Measurements from ENCODE around the gene GMPS. TPM values are rescaled to one million over a fixed set of nuclear protein-coding genes. Genes with fewer than 3 reads are reported as not detected.

GMPS gene
- total and polyA plus RNA-seq, 2 of the 4 experiments (the other 2 are of a cell fraction), result 33.9 to 52.5 TPM

- Histone ChIP-seq H4K8ac (ENCODE audit: low read depth in 2 of 2, low read length in 2 of 2) (no peak overlapping the region), H3K56ac (ENCODE audit: extremely low read depth, insufficient read depth, low read length) (no peak overlapping the region), H4K91ac (ENCODE audit: insufficient read depth, low read depth, low read length) (no peak overlapping the region), H2BK5ac (ENCODE audit: low read depth, low read length, poor library complexity, severe bottlenecking) (no peak overlapping the region), H3K23ac (ENCODE audit: low read depth, low read length) (no peak overlapping the region), H3K4me3 (ENCODE audit: insufficient read depth, low read depth, low read length) (no peak overlapping the region), H2AK5ac (ENCODE audit: low read depth, low read length) (no peak overlapping the region), H2BK20ac (ENCODE audit: low read depth, low read length) (no peak overlapping the region), H3K9me3 (ENCODE audit: control insufficient read depth, insufficient read depth, low read length) (no peaks in the 10 kb centered on the region), H3K4ac (ENCODE audit: low read depth, low read length) (no peak overlapping the region), H4K5ac (ENCODE audit: low read depth, low read length) (no peak overlapping the region), H2BK120ac (ENCODE audit: low read depth, low read length) (no peak overlapping the region), H3K27ac (ENCODE audit: insufficient read depth, low read length) (no peak overlapping the region), H3K79me1 (ENCODE audit: low read depth in 1 of 2, low read length in 2 of 2) (peaks cover 0 to 5% of the 10 kb centered on the region in 2 experiments; a peak in 1 of 4 replicates), H3K18ac (ENCODE audit: low read depth, low read length) (no peak overlapping the region), H3K27me3 (ENCODE audit: control insufficient read depth, insufficient read depth, low read length) (no peaks in the 10 kb centered on the region), H3K4me2 (ENCODE audit: low read depth, low read length) (no peak overlapping the region), H3K9me1 (ENCODE audit: insufficient read depth, low read length) (peaks cover 12% of the 10 kb centered on the region), H2AK9ac (replicated peaks; ENCODE audit: low read depth, low read length, poor library complexity) (no peak overlapping the region), H3K4me1 (ENCODE audit: control insufficient read depth, insufficient read depth, low read length) (peaks cover 3% of the 10 kb centered on the region; the same call in 1 of the 2 replicates), H2BK15ac (ENCODE audit: low read depth, low read length) (no peak overlapping the region), H3K36me3 (ENCODE audit: control insufficient read depth, insufficient read depth, low read length) (no peaks in the 10 kb centered on the region), H3K9ac (ENCODE audit: low read depth, low read length) (no peak overlapping the region), H4K20me1 (ENCODE audit: insufficient read depth, low read length) (no peaks in the 10 kb centered on the region), H2AFZ (replicated peaks; ENCODE audit: low read length, poor library complexity) (no peak overlapping the region), H3K14ac (replicated peaks; ENCODE audit: low read depth, low read length) (no peak overlapping the region)
- dilution Hi-C loops (cut with HindIII; ENCODE audit: low sequenced_read_pairs, unreplicated experiment), result no loop called here
- peak; percentile 42 for DNase-seq
- no peak for ATAC-seq (ENCODE audit: low read depth)
- no TSS peak for BruUV-seq (replicated peaks)
- intact Hi-C loops (cut with micrococcal nuclease), result no loop called here
- ChIA-PET CTCF (no interaction called here), POLR2A (ENCODE audit: unreplicated experiment) (no interaction called here)
- in situ Hi-C loops (cut with MboI; ENCODE audit: low sequenced_read_pairs), result no loop called here
- WGBS, 2 experiments (ENCODE audit: extremely low coverage in 2 of 2, insufficient read length in 1 of 2), result no CpG with 5 or more reads among the region's 4 CpGs
- TF ChIP-seq, protein P1, sequence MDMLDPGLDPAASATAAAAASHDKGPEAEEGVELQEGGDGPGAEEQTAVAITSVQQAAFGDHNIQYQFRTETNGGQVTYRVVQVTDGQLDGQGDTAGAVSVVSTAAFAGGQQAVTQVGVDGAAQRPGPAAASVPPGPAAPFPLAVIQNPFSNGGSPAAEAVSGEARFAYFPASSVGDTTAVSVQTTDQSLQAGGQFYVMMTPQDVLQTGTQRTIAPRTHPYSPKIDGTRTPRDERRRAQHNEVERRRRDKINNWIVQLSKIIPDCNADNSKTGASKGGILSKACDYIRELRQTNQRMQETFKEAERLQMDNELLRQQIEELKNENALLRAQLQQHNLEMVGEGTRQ (IDR thresholded peaks at IDR 0.05; ENCODE audit: low read depth, low read length), result no peak
- TF ChIP-seq CHD1 (IDR thresholded peaks at IDR 0.05; ENCODE audit: low read depth, low read length) (no peak), CEBPB (IDR thresholded peaks at IDR 0.05; ENCODE audit: low read depth, low read length) (no peak), SMC3 (IDR thresholded peaks at IDR 0.05; ENCODE audit: low read depth, low read length) (no peak), FOS (IDR thresholded peaks at IDR 0.05; ENCODE audit: low read depth, low read length) (no peak), MAZ (IDR thresholded peaks at IDR 0.05; ENCODE audit: borderline replicate concordance, low read depth, low read length) (no peak), RAD21 (IDR thresholded peaks at IDR 0.05; ENCODE audit: low read length) (no peak), NFE2L2 (IDR thresholded peaks at IDR 0.05; ENCODE audit: low read depth, low read length) (no peak), POLR2A (IDR thresholded peaks at IDR 0.05; ENCODE audit: low read depth, low read length) (no peak)
- TF ChIP-seq, protein P2, sequence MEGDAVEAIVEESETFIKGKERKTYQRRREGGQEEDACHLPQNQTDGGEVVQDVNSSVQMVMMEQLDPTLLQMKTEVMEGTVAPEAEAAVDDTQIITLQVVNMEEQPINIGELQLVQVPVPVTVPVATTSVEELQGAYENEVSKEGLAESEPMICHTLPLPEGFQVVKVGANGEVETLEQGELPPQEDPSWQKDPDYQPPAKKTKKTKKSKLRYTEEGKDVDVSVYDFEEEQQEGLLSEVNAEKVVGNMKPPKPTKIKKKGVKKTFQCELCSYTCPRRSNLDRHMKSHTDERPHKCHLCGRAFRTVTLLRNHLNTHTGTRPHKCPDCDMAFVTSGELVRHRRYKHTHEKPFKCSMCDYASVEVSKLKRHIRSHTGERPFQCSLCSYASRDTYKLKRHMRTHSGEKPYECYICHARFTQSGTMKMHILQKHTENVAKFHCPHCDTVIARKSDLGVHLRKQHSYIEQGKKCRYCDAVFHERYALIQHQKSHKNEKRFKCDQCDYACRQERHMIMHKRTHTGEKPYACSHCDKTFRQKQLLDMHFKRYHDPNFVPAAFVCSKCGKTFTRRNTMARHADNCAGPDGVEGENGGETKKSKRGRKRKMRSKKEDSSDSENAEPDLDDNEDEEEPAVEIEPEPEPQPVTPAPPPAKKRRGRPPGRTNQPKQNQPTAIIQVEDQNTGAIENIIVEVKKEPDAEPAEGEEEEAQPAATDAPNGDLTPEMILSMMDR (conservative IDR thresholded peaks at IDR 0.05; ENCODE audit: low read depth, low read length), result no peak
Measured at GRCh38 chr3:155948476-155948875, 78.0 kb downstream of the GMPS start.
